Measurements from ENCODE around the gene MPND. TPM values are rescaled to one million over a fixed set of nuclear protein-coding genes. Genes with fewer than 3 reads are reported as not detected.

Gene MPND
- total RNA-seq, 3 donors from 2014 or later, result 43.8 to 82.8 (median 49.0) TPM

- no peaks in the 10 kb centered on the region for H3K9me3 ChIP-seq
- intact Hi-C loops (cut with DNase I, micrococcal nuclease), result loop anchor here (5.0 to 10.0 kb wide), 2 partner anchors 87 to 89 kb away; no protein-coding TSS in a partner anchor
- no peaks in the 10 kb centered on the region for H3K36me3 ChIP-seq (ENCODE audit: low read depth)
- ATAC-seq (no peak), DNase-seq (no peak)
- H3K4me1 ChIP-seq (ENCODE audit: low read depth), result no peaks in the 10 kb centered on the region
- no peak overlapping the region for H3K4me3 ChIP-seq
- TF ChIP-seq CTCF (IDR thresholded peaks at IDR 0.05), result no peak
Measured at GRCh38 chr19:4354282-4354681, 10.9 kb downstream of the MPND start.

GRCh38 chr19:4354897-4355296 lies 11.5 kb downstream of the MPND start:
- TF ChIP-seq CTCF (IDR thresholded peaks at IDR 0.05), result no peak
- H3K4me3 ChIP-seq, result no peak overlapping the region
- no peak for ATAC-seq
- no peaks in the 10 kb centered on the region for H3K9me3 ChIP-seq
- H3K36me3 ChIP-seq (ENCODE audit: low read depth), result no peaks in the 10 kb centered on the region
- no peaks in the 10 kb centered on the region for H3K4me1 ChIP-seq (ENCODE audit: low read depth)
- DNase-seq, result no peak
- intact Hi-C loops (cut with DNase I, micrococcal nuclease), result loop anchor here (5.0 to 10.0 kb wide), 2 partner anchors 88 to 90 kb away; no protein-coding TSS in a partner anchor

DNA sequence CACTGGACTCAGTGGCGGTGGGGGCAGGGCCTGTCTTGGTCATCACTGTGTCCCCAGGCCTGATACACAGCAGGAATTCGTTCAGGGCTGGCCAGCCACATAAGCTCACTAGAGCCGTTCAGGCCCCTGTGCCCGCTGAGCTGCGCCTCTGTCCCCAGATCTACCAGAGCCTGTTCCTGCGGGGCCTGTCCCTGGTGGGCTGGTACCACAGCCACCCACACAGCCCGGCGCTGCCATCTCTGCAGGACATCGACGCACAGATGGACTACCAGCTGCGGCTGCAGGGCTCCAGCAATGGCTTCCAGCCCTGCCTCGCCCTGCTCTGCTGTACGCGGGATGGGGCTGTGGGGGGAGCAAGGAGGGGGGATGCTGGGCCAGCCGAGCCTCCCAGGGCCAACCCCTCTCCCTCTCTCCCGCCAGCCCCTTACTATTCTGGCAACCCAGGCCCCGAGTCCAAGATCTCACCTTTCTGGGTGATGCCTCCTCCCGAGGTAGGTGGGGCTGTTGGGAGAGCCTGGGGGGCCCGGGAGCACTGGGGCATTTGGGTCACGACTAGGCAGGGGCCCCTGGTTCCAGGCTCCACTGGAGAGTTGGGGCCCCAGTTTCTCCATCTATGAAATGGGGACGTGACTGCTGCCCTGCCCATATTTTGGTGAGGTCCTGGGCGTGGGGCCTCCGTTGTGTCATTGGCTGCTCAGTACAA lies 13.9 kb downstream of the MPND start:
- H3K4me1 ChIP-seq (ENCODE audit: low read depth), result no peaks in the 10 kb centered on the region
- H3K36me3 ChIP-seq (ENCODE audit: low read depth), result no peaks in the 10 kb centered on the region
- intact Hi-C loops (cut with DNase I, micrococcal nuclease), result loop anchor here in 1 of 2 donors (10.0 kb wide), 1 partner anchor 92 kb away; no protein-coding TSS in a partner anchor
- no peak for TF ChIP-seq CTCF (IDR thresholded peaks at IDR 0.05)
- no peak overlapping the region for H3K4me3 ChIP-seq
- H3K9me3 ChIP-seq, result no peaks in the 10 kb centered on the region
- DNase-seq, result no peak
- no peak for ATAC-seq

- Histone ChIP-seq H3K36me3 (ENCODE audit: low read depth) (no peaks in the 10 kb centered on the region), H3K9me3 (no peaks in the 10 kb centered on the region), H3K4me1 (ENCODE audit: low read depth) (no peaks in the 10 kb centered on the region), H3K4me3 (no peak overlapping the region)
- intact Hi-C loops (cut with DNase I, micrococcal nuclease), result loop anchor here in 1 of 2 donors (10.0 kb wide), 1 partner anchor 93 kb away; no protein-coding TSS in a partner anchor
- TF ChIP-seq CTCF (IDR thresholded peaks at IDR 0.05), result no peak
- ATAC-seq, result no peak
- DNase-seq, result no peak
Measured at GRCh38 chr19:4357921-4358326, 14.6 kb downstream of the MPND start.

DNA sequence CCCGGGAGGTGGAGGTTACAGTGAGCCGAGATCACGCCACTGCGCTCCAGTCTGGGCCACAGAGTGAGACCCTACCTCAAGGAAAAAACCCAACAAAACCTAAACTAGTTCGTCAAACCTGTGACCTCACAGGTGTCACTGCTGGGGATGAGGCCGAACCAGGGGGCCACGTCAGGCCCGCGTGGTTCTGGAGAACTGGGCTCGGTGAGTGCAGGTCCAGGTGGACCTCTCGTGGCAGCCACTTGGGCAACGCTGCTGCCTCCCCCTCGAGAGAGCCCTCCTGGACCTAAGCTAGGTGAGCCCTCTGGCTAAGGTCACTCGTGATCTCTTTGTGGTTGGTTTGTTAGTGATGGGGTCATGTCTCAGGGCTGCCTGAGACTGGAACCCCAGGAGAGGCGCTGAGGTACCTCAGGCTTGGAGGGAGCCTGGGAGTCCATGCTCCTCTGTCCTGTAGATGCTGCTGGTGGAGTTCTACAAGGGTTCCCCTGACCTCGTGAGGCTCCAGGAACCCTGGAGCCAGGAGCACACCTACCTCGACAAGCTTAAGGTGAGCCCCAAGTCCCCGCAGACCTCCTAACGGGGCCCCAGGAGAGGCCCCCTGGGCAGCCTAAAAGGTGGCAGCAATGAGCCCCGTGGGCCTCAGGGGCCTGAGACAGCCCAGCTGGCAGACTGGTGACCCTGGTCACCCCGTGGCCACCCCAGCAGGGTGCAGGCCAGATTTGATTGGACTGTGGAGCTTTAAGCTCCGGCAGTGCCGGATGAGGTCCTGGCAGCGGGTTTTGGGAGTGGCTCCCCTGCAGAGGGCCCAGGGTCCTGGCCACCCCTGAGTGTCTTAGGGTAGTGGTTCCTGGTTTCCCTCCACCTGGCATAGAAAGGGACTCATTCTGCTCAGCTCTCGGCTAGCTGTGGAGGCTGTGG lies 15.6 kb downstream of the MPND start:
- ATAC-seq (no peak), DNase-seq (no peak)
- TF ChIP-seq CTCF (IDR thresholded peaks at IDR 0.05), result no peak
- no peak overlapping the region for H3K4me3 ChIP-seq
- H3K9me3 ChIP-seq, result no peaks in the 10 kb centered on the region
- intact Hi-C loops (cut with DNase I, micrococcal nuclease), result loop anchor here in 1 of 2 donors (10.0 kb wide), 1 partner anchor 94 kb away; no protein-coding TSS in a partner anchor
- H3K4me1 ChIP-seq (ENCODE audit: low read depth), result no peaks in the 10 kb centered on the region
- H3K36me3 ChIP-seq (ENCODE audit: low read depth), result no peaks in the 10 kb centered on the region
